ENCODE measurements around the gene ARAP3.

Gene ARAP3

DNA sequence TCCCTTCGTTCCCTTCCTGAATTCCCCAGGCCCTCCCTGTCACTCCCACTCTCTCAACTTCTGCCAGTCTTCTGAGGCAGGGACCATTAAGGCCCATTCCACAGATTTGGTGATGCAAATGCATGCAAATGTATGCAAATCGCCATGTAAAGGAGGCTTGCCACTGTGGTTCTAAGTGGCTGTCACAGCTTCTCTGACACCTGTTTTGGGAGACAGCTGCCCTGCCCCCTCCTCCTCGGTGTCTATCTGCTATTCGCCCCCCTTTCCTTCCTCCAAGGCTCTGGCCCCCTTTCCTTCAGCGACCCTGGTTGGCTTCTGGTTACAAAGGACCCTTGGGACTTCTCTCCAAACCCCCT is 10.5 kb upstream of the ARAP3 start:
- no peak for TF ChIP-seq CTCF (IDR thresholded peaks at IDR 0.05; ENCODE audit: low read depth, low read length, missing control alignments)
- no peak overlapping the region for H3K4me3 ChIP-seq (replicated peaks; ENCODE audit: low read depth, low read length)

DNA sequence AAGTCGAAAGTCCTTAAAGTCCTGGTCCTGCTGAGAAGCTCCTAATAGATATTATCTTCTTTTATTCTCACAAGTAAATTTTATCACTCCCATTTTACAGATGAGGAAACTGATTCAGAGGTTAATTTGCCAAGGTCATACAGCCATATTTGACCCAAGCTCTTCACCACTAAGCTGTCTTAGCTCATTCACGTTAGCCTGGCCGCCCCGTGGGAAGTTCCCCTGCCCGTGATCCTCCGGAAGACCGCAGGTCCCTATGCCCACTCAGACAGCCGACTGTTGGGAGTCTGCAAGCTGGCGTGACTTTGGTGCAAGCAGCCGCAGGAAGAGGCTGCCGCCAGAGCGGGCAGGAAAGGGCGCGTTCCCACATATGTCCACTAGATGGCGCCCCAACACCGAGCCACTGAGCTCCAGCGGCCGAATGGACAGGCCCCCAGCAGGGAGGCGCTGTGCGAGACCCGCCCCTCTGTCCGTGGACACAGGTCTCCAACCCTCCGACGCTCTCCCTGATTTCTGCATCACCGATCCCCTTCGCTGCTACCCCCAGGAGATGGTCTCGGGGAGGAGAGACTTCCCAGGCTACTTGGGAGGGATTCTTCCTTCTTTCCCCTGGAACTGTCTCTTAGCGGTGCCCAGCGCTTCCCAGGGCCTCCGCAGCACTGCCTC is 10.0 kb upstream of the ARAP3 start:
- no peak overlapping the region for H3K4me3 ChIP-seq (replicated peaks; ENCODE audit: low read depth, low read length)
- DNase-seq (ENCODE audit: extremely low read depth, low read depth): no peak
- peak; percentile 88 for TF ChIP-seq CTCF (IDR thresholded peaks at IDR 0.05; ENCODE audit: low read depth, low read length, missing control alignments)

More for the DNA sequence above, 10.5 kb upstream of the ARAP3 start:
- no peak for DNase-seq (ENCODE audit: extremely low read depth, low read depth)

DNA sequence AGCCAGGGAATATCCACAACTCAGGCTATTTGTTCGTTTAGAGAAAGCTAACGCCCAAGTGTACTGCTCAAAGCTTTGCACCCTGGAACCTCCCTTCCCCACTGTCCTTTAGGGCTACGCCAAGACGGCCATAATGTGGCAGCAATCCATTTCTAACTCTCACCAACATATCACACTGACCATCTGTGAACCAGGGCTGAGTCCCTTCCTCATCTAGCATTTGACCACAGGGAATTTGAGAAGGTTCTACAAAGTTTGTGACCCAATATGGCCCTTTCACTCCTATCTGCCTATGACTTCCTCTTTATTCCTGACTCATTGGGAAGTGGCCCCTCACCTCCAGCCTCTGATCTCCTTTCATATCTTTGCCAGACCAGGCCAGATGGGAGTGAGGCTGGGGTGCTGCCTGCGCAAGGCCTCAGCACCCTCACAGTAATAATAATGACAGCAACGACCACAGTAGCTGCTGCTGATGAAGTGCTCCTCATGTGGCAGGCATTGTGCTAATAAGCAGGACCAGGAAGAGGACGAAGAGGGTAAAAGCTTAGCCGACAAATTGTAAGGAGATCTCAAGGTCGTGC is 9.3 kb upstream of the ARAP3 start:
- TF ChIP-seq CTCF (IDR thresholded peaks at IDR 0.05; ENCODE audit: low read depth, low read length, missing control alignments): no peak
- H3K4me3 ChIP-seq (replicated peaks; ENCODE audit: low read depth, low read length): no peak overlapping the region
- no peak for DNase-seq (ENCODE audit: extremely low read depth, low read depth)

DNA sequence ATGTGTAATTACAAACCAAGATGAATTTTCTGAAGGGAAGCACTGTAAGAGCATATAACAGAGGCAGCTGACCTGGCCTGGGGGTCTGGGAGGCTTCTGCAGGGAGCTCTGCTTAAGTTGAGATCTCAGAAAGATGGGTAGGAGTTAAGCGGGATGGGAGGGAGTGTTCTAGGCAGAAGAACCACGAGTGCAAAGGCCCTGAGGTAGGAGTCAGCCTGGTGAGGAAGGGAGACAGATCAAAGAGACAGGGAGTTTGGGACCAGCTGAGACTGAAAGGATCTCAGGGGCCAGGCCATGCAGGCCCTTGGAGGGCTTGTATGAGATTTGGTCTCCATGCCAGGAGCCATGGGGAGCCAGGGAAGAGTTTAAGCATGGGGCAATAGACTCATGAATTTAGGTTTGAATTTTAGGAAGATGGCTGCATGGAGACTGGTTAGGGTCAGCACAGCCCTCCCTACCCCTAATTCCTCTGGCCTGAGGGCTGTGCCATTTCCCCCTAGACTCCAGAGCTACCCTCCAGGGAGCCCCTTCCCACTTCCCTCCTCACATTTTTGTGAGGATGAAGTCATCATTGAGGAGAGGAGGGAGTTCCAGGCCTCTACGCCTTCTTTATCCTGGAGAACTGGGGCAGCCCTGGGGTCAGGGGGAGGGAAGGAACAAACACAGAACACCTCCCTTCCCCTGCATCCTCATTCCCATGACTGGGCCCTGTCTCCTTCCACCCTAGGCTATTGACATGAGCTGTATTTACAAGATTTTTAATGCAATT is 4.8 kb upstream of the ARAP3 start:
- no peak for TF ChIP-seq CTCF (IDR thresholded peaks at IDR 0.05; ENCODE audit: low read depth, low read length, missing control alignments)
- no peak for DNase-seq (ENCODE audit: extremely low read depth, low read depth)
- H3K4me3 ChIP-seq (replicated peaks; ENCODE audit: low read depth, low read length): no peak overlapping the region

DNA sequence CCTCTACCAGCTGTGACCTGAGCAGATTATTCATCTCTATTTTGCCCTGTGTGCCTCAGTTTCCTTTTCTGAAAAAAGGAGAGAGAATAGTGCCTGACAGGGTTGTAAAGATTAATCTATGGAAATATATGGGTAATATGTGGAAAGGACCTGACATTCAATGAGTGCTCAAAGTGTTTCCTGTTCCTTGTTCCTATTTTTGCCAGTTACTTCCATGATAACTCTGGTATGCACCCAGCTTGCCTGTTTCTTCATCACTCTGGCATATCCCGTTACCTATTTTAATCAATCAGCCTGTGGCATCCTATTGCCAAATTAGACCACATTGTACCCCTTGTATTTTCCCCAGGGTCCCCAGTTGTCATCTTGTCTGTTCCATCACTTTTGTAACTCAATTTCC is 3.6 kb upstream of the ARAP3 start:
- H3K4me3 ChIP-seq (replicated peaks; ENCODE audit: low read depth, low read length): no peak overlapping the region
- DNase-seq (ENCODE audit: extremely low read depth, low read depth): no peak
- TF ChIP-seq CTCF (IDR thresholded peaks at IDR 0.05; ENCODE audit: low read depth, low read length, missing control alignments): no peak

- no peak for TF ChIP-seq CTCF (IDR thresholded peaks at IDR 0.05; ENCODE audit: low read depth, low read length, missing control alignments)
- DNase-seq (ENCODE audit: extremely low read depth, low read depth): no peak
- no peak overlapping the region for H3K4me3 ChIP-seq (replicated peaks; ENCODE audit: low read depth, low read length)
Measured at GRCh38 chr5:141683596-141684141, 1.6 kb upstream of the ARAP3 start.
